Astrocyte (in vitro differentiated cells and primary cell): ENCODE data around the gene ITGA3.

Source experiments
- EZH2 ChIP-seq: IDR thresholded peaks from 2 replicates; pipeline ENCODE4 v1.6.1; 2012; ENCODE audit warnings: mild to moderate bottlenecking, low read length, inconsistent platforms; ENCODE audit not compliant: insufficient read depth
- TF ChIP-seq, protein P1 (sequence below): IDR thresholded peaks from 2 replicates; pipeline ENCODE4 v1.5.1; 2011; ENCODE audit warnings: low read depth, mild to moderate bottlenecking, inconsistent platforms, low read length, moderate library complexity; ENCODE audit not compliant: insufficient read depth

DNA sequence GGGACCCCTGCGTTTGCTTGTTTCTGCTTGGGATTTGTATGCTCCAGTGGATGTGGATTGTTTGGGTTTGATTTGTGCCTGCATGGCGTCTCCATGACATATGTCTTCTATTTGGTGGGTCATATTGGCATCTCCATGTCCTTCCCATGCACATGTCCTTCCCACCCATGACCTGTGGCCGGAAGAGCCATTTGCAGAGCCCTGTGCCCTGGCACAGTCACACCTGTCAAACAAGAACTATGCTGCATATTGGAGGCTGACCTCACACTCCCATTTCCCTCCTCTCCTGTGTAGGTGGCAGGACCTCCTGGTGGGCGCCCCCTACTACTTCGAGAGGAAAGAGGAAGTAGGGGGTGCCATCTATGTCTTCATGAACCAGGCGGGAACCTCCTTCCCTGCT lies 15.8 kb downstream of the ITGA3 start:
- TF ChIP-seq, protein P1, sequence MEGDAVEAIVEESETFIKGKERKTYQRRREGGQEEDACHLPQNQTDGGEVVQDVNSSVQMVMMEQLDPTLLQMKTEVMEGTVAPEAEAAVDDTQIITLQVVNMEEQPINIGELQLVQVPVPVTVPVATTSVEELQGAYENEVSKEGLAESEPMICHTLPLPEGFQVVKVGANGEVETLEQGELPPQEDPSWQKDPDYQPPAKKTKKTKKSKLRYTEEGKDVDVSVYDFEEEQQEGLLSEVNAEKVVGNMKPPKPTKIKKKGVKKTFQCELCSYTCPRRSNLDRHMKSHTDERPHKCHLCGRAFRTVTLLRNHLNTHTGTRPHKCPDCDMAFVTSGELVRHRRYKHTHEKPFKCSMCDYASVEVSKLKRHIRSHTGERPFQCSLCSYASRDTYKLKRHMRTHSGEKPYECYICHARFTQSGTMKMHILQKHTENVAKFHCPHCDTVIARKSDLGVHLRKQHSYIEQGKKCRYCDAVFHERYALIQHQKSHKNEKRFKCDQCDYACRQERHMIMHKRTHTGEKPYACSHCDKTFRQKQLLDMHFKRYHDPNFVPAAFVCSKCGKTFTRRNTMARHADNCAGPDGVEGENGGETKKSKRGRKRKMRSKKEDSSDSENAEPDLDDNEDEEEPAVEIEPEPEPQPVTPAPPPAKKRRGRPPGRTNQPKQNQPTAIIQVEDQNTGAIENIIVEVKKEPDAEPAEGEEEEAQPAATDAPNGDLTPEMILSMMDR, result no peak
- no peak for TF ChIP-seq EZH2
